Neural cell (in vitro differentiated cells): ENCODE measurements around the gene NEURL1.

ENCODE experiments used
- MXI1 ChIP-seq: fragments of 450-650 bp; conservative IDR thresholded peaks from 2 replicates; pipeline ENCODE4 v1.6.1; 2014; ENCODE audit warnings: antibody characterized with exemption, mild to moderate bottlenecking; ENCODE audit not compliant: poor library complexity, severe bottlenecking
- TAF1 ChIP-seq: IDR thresholded peaks from 2 replicates; pipeline ENCODE4 v1.6.1; 2012; ENCODE audit warnings: low read depth
- TF ChIP-seq, protein P1 (sequence below): fragments of 450-650 bp; IDR thresholded peaks from 2 replicates; pipeline ENCODE4 v1.5.1; 2014; ENCODE audit warnings: antibody characterized with exemption, mild to moderate bottlenecking, moderate library complexity; ENCODE audit not compliant: poor library complexity, severe bottlenecking

DNA sequence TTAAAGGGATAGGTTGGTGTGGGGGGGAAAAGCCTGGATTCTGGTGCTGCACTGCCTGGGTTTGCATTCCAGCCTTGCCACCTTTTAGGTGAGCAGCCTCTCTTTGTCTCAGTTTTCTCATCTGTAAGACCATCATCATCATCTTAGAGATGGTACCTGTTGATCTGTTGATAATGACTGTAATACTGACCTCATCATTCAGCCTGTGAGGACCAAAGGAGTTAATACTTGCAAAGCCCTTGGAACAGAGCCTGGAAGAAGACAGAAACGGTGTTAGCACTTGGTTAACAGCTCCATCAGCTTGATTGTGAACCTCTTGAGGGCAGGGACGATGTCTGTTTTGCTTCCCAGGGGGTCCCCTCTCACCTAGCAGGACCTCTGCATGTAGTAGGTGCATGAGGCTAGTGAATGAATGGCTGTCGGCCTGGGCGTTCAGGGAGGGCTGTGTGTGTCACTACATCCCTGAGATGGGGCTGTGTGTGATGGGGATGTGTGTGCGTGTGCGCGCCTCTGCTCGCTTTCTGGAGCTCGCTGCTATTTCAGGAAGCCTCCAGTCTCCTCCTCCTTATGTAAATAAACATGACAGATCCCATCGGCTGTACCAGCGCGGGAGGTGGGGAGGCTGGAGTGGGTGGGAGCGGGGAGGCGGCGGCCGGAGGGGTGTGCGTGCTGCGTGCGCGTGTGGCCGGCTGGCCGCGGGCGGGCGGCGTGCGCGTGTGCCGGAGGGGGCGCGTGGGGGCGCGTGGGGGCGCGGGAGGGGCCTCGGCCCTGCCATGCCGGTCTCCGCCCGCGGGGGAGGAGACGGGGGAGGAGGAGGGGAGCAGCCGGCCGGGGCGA is 61.2 kb downstream of the NEURL1 start:
- TF ChIP-seq, protein P1, sequence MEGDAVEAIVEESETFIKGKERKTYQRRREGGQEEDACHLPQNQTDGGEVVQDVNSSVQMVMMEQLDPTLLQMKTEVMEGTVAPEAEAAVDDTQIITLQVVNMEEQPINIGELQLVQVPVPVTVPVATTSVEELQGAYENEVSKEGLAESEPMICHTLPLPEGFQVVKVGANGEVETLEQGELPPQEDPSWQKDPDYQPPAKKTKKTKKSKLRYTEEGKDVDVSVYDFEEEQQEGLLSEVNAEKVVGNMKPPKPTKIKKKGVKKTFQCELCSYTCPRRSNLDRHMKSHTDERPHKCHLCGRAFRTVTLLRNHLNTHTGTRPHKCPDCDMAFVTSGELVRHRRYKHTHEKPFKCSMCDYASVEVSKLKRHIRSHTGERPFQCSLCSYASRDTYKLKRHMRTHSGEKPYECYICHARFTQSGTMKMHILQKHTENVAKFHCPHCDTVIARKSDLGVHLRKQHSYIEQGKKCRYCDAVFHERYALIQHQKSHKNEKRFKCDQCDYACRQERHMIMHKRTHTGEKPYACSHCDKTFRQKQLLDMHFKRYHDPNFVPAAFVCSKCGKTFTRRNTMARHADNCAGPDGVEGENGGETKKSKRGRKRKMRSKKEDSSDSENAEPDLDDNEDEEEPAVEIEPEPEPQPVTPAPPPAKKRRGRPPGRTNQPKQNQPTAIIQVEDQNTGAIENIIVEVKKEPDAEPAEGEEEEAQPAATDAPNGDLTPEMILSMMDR: no peak
- TF ChIP-seq MXI1 (no peak), TAF1 (no peak)
